ENCODE measurements around the gene EPS8. TPM values are rescaled to one million over a fixed set of nuclear protein-coding genes. Genes with fewer than 3 reads are reported as not detected.
"Not testable (repeated sequence)": the region's sequence is repeated elsewhere in the genome, so short reads cannot be mapped to it uniquely, and the experiment has no call there.

The EPS8 gene
- total RNA-seq, 1 donor from 2014 or later: 35.0 TPM

GRCh38 chr12:15757553-15758255, 31.5 kb downstream of the EPS8 start:
- DNase-seq (ENCODE audit: low read depth, low spot score): no peak

GRCh38 chr12:15756822-15757221, 32.4 kb downstream of the EPS8 start:
- no peak for DNase-seq (ENCODE audit: low read depth, low spot score)

DNA sequence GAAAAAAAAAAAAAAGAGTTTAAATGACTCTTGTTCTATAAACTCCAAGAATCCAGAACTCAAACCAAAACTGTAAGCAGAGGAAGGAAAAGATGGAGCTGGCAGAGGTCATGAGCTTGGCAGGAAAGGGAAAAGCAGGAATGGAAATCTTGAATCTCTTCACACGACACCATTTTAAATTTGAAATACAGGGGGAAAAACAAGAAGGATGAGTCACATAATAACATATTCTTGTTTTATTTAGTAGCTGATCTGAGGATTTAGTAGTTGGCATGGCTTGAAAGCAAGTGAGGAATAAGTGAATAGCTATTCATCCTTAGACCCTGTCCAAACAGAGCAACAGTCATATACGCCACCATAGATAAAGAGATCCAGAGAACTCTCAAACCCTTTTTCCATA, 35.0 kb downstream of the EPS8 start:
- peak; percentile 24 for DNase-seq (ENCODE audit: low read depth, low spot score)

DNA sequence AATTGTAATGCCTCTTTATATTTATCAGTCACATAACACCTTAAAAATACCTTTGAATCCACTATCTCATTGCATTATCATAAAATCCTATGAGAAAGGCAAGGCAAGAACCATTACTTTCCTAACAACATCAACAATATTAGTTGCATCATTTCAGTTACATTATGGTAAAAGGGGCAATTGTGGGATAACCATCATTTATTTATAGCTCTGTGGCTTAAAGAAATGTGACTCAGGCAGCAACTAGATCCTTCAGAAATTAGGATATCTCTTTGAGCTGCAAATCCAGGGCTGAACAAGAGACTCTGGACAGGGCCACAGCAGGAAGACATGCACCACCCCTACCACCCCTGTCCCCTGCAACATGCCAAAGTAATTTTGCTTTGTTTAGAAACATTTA, 36.4 kb downstream of the EPS8 start:
- DNase-seq (ENCODE audit: low read depth, low spot score): no peak

DNA sequence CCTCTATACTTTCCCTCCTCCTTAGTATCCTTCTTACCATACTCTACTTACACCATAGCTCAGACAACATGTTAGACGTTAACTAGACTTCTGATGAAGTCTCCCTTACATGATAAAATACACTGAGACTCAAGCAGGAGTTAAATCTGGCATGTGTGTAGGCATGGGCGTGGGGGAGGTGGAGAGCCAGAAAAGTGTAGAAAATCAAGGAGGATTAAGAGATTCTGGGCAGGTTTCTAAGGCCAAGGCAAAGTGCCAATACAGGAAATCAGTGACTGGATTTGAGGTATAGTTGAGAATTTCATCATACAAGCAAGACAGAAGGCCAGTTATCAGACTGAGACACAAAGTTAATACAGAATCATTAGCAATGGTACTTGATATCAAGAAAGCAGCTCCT, 37.4 kb downstream of the EPS8 start:
- DNase-seq (ENCODE audit: low read depth, low spot score): no peak

DNA sequence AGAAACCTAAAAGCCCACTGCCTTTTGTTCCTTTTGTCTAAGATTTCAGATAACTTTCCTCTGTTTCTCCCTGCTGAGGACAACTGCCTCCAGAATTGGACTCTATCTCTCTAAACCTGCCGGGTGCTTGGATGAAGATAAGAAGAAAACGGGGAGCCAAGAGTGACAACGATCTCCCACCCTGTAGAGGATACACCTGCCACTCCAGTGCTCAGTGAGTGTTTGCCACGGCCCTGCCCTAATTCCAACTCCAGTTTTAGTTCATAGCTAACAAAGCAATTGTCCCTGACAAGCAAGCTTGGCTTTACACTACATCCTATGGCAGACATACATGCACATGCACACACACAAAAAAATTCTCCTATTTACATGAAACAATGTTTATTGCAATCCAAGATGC, 39.3 kb downstream of the EPS8 start:
- no peak for DNase-seq (ENCODE audit: low read depth, low spot score)

DNA sequence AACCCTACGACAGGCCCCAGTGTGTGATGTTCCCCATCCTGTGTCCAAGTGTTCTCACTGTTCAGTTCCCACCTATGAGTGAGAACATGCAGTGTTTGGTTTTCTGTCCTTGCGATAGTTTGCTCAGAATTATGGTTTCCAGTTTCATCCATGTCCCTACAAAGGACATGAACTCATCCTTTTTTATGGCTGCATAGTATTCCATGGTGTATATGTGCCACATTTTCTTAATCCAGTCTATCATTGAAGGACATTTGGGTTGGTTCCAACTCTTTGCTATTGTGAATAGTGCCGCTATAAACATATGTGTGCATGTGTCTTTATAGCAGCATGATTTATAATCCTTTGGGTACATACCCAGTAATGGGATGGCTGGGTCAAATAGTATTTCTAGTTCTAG, 47.3 kb downstream of the EPS8 start:
- DNase-seq (ENCODE audit: low read depth, low spot score): not testable (repeated sequence)

DNA sequence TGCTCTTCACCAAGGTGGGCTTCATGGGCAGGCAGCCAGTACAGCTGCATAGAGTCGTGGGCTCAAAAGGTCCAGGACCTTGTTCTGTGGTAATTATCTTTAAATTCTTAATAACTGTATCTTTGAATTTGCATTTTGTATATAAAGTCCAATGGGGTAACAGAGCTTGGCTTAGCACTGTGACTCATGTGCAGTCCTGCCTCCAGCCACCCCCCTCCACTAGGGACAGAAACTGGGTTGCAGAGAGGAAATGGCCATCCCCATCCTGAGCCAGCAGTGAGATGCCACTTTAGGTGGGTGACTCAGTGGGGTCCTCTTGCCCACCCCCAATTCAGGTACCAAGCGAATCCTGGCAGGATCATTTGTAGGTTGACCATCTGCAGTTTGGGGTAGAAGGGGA, 48.1 kb downstream of the EPS8 start:
- DNase-seq (ENCODE audit: low read depth, low spot score): no peak

GRCh38 chr12:15740389-15740788, 48.8 kb downstream of the EPS8 start:
- not testable (repeated sequence) for DNase-seq (ENCODE audit: low read depth, low spot score)

DNA sequence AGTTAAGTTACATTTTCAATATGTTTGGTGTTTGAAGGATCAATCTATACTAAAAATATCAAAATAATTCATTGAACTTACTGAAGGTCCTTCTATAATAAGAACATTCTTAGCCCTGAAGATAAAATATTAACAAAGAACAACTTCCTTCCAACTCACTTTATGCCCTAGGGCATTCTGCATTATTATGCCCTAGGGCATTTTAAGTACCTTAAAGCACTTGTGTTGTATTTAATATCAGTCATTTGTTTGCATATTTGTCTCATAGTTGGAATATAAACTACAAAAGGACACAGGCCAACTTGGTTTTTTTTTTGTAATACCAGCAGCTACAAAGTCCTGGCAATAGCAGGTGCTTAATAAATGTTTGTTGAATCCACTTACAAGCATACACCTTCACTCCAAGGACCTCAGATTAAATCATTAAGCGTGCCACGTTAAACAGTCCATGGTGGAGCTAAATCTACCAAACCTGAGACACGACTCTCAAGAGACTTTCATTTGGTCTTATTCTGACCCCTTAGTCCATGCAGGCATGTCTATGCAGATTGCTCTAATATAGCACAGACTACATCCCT, 50.7 kb downstream of the EPS8 start:
- DNase-seq (ENCODE audit: low read depth, low spot score): no peak

- DNase-seq (ENCODE audit: low read depth, low spot score): no peak
Measured at GRCh38 chr12:15735837-15736615, 53.2 kb downstream of the EPS8 start.

GRCh38 chr12:15733136-15733535, 56.1 kb downstream of the EPS8 start:
- DNase-seq (ENCODE audit: low read depth, low spot score): no peak

DNA sequence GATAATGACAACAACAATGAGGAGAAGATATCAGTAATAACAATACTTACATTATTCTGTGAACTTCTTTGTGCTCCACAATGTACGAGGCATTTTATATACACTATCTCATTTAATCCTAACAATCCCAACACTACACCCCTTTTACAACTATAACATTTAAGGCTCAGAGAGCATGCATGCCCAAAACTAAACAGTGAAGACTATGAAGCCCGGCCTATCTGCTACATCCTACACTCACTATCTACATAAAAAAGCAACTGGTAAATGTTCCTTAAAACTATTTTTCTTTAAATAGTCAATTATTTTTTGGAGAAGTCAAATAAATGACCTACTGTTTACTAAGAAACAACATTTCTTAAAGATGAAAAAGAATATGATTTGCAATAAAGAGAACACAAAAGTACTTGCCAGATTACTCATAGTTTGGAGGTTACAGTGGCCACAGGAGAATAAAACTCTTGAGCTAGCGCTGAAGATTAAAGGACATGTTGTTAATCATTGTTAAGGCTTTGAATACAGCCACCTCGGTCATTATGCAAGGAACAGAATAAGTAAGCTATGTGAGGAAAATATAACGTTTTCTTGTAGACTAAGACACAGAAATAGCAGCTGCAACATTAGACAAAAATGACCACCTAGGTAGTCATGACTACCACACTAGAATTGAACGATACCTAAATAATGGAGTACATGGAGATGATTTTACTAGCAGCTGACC, 56.7 kb downstream of the EPS8 start:
- DNase-seq (ENCODE audit: low read depth, low spot score): no peak

DNA sequence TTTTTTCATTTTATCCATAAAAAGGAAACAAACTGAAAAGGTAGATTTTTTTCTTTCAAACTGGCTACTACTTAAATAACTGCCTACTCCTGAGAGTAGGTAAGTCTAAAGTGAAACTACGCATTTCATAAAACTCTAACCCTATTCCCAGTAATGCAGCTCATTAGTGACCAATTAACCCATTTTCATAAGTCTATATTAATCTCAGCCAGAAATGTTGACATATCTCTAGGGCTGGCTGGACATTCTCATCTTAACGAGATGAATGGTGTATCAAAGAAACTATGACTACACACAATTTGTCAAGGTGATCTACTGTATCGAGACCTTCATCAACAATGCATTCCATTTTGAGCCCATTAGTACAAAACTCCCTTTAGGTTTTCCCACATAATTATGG, 57.2 kb downstream of the EPS8 start:
- DNase-seq (ENCODE audit: low read depth, low spot score): no peak

GRCh38 chr12:15729097-15729496, 60.1 kb downstream of the EPS8 start:
- no peak for DNase-seq (ENCODE audit: low read depth, low spot score)

- DNase-seq (ENCODE audit: low read depth, low spot score): peak; percentile 51
Measured at GRCh38 chr12:15728118-15728598, 61.0 kb downstream of the EPS8 start.

DNA sequence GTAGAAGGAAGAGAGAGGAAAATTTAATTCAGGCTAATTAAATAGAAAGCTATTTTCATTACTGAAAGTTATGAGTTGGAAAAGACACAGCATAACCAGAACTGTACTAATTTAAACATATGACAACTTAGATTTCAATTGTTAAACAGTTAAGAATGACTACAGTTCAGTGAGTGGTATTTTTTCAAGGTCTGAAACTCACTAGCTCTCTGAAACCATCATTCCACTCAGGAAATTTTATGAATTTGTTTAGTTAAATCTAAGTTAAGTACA, 62.4 kb downstream of the EPS8 start:
- DNase-seq (ENCODE audit: low read depth, low spot score): no peak

GRCh38 chr12:15726027-15726877, 62.9 kb downstream of the EPS8 start:
- no peak for DNase-seq (ENCODE audit: low read depth, low spot score)

DNA sequence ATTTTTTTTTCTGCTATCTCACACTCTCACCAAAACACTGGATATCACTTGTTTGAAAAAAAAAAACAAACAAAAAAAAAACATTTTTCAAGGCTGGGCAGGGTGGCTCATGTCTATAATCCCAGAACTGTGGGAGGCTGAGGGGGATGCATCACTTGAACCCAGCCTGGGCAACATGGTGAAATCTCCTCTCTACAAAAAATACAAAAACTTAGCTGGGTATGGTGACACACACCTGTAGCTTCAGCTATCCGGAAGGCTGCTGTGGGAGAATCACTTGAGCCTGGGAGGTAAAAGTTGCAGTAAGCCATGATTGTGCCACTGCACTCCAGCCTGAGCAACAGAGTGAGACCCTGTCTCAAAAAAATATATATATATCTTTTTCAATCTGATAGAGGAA, 66.2 kb downstream of the EPS8 start:
- DNase-seq (ENCODE audit: low read depth, low spot score): no peak

GRCh38 chr12:15721316-15722115, 67.7 kb downstream of the EPS8 start:
- DNase-seq (ENCODE audit: low read depth, low spot score): no peak
